Activated CD4-positive, CD25-positive, alpha-beta regulatory T cell treated with anti-CD3 and anti-CD28 coated beads, Interleukin-2, amount 50 U/mL, for 16 hours (primary cell): ENCODE measurements around the gene KLHL21.
"Not testable (repeated sequence)": the region's sequence is repeated elsewhere in the genome, so short reads cannot be mapped to it uniquely, and the experiment has no call there.

Source experiments
- DNase-seq: peaks from one replicate; pipeline ENCODE4 v3.0.0-alpha.2; 2020; ENCODE audit warnings: low read depth, low spot score

The KLHL21 gene

DNA sequence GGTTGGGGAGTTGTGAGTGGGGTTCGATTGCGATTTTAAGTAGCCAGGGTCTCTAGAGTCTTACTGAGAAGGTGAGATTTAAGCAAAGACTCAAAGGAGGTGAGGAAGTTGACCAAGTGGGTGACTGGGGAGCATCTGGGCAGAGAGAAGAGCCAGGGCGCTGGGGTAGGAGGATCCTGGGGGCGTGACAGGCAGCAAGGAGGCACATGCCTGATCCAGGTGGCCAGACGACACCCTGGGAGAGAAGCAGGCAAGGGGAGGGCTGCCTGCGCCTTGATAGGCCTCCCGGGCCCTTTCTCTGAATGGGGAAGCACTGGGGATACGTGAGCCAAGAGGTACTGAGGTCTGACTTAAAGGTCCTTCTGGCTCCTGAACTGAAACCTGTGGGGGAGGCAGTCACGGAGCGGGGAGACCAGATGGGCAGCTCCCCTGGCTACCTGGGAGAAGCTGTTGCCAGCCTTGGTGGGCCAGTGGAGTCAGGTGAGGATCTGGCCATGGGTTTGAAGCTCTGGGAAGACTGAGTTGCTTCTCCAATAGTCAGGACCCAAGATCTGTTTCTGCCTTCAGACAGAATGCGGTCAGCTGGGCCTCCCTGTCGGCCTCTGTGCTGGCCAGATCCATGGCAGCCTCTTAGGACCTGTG lies 17.5 kb downstream of the KLHL21 start:
- DNase-seq = no peak

DNA sequence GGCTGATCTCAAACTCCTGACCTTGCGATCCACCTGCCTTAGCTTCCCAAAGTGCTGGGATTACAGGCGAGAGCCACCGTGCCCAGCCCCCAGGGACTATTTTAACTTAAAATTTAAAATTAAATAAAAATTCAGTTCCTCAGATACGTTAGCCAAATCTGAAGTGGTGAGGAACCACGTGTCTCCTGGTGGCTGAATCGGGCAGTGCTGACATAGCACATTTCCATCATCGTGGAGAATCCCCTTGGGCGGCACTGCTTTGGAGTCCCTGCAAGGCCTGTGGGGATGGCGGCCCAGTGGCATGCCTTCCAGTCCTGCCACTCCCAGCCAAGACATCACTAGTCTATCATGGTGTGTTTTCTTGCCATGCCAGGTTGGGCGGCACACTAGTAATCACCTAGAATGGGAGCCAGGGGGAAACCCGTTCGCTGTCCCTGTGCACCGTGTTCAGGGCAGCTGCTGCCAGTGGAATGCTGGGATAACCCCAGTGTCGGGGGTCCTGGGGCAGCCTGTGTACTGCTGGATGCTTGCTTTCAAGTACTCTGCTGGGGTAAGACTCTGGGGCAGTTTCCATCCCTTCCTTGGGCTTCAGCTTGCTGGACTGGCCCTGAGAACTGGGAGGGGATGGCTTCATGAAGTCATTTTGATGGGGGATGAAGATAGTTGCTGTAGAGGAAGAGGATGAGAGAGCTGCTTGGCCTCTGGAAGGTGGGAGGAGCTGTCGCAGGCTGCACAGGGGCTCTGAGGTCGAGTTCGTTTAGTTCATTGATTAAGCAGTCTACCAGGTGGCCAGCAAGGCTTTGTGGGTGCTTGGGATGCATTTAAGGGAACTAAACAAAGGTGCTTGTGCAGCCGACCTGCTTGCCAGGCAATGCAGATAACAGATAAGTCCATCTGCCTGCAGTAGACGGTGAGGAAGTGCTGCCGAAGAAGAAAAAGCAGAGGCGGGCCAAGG lies 18.3 kb downstream of the KLHL21 start:
- DNase-seq = no peak

DNA sequence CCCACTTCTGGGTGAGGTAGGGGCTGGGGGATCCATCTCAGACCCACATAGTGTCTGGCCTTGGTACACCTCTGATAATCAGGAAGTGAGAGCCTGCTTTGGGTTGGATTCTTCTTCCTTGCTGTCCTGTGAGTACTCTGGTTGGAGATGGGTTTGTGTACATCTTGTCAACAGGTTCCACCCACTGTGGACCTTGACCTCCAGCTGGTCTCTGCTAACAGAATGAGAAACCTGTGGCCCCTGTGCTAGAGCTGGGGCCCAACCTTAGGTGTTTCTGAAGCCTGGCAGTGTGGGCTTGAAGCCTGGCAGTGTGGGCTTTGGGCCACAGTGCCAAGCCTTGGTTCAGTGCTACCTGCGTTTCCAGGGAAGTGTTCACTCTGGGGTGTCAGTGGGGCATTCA lies 20.3 kb downstream of the KLHL21 start:
- DNase-seq = no peak

DNA sequence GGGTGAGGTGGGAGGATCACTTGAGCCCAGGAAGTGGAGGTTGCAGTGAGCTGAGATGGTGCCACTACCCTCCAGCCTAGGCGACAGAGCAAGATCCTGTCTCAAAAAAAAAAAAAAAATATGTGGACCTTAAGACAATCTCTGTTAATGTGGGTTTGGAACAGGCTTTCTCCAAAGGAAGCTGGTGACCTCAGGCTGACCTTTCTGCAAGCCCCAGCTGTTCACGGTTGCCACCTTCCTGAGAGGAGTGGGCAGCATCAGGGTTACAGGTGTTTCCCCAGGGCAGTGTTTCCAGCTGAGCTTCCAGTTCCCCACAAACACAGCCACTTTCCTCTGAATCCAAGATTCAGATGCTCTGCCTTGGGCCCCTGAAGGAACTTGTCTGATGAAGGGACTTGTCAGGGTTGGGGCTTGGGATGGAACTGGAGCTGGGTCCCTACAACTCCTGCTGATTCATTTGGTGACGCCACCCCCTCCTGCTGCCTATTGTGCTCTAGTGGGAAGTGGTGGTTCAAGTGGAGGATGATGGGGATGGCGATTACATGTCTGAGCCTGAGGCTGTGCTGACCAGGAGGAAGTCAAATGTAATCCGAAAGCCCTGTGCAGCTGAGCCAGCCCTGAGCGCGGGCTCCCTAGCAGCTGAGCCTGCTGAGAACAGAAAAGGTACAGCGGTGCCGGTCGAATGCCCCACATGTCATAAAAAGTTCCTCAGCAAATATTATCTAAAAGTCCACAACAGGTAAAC lies 20.9 kb downstream of the KLHL21 start:
- no peak for DNase-seq

DNA sequence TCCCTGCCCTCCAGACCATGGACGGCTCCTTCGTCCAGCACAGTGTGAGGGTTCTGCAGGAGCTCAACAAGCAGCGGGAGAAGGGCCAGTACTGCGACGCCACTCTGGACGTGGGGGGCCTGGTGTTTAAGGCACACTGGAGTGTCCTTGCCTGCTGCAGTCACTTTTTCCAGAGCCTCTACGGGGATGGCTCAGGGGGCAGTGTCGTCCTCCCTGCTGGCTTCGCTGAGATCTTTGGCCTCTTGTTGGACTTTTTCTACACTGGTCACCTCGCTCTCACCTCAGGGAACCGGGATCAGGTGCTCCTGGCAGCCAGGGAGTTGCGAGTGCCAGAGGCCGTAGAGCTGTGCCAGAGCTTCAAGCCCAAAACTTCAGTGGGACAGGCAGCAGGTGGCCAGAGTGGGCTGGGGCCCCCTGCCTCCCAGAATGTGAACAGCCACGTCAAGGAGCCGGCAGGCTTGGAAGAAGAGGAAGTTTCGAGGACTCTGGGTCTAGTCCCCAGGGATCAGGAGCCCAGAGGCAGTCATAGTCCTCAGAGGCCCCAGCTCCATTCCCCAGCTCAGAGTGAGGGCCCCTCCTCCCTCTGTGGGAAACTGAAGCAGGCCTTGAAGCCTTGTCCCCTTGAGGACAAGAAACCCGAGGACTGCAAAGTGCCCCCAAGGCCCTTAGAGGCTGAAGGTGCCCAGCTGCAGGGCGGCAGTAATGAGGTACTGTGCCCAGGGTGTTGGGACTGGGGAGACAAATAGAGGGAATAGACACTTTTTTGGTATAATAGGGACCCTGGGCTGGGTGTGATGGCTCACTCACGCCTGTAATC lies 21.9 kb downstream of the KLHL21 start:
- DNase-seq = no peak

DNA sequence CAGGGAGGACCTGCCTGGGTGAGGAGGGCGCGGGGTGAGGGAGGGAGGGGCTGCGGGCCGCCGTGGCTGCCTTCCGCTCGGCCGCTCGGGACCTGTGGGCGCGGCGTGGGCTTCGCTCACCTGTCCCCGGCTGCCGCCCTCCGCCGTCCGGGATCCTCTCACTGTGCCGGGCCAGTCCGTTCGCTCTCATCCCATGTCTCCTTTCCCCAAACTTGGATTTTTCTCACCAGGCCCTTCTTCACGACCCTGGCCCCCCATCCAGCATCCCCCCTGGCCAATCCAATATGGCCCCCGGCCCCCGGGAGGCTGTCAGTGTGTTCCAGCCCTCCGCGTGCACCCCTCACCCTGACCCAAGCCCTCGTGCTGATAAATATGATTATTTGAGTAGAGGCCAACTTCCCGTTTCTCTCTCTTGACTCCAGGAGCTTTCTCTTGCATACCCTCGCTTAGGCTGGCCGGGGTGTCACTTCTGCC lies 22.5 kb downstream of the KLHL21 start:
- no peak for DNase-seq

DNA sequence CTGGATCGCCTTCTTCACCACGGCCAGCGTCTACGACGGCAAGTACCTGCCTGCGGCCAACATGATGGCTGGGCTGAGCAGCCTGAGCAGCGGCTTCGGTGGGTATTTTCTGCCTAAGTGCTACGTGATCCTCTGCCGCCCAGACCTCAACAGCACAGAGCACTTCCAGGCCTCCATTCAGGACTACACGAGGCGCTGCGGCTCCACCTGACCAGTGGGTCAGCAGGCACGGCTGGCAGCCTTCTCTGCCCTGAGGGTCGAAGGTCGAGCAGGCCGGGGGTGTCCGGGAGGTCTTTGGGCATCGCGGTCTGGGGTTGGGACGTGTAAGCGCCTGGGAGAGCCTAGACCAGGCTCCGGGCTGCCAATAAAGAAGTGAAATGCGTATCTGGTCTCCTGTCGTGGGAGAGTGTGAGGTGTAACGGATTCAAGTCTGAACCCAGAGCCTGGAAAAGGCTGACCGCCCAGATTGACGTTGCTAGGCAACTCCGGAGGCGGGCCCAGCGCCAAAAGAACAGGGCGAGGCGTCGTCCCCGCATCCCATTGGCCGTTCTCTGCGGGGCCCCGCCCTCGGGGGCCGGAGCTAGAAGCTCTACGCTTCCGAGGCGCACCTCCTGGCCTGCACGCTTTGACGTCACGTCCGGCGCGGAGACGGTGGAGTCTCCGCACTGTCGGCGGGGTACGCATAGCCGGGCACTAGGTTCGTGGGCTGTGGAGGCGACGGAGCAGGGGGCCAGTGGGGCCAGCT lies 23.1 kb downstream of the KLHL21 start, which contains the start of gene ZBTB48:
ZBTB48 (plus strand) TSS at position 621 of the 745 bp plus-strand sequence. CDS start 616 bp downstream, outside the sequence.
- peak; percentile 92 for DNase-seq

DNA sequence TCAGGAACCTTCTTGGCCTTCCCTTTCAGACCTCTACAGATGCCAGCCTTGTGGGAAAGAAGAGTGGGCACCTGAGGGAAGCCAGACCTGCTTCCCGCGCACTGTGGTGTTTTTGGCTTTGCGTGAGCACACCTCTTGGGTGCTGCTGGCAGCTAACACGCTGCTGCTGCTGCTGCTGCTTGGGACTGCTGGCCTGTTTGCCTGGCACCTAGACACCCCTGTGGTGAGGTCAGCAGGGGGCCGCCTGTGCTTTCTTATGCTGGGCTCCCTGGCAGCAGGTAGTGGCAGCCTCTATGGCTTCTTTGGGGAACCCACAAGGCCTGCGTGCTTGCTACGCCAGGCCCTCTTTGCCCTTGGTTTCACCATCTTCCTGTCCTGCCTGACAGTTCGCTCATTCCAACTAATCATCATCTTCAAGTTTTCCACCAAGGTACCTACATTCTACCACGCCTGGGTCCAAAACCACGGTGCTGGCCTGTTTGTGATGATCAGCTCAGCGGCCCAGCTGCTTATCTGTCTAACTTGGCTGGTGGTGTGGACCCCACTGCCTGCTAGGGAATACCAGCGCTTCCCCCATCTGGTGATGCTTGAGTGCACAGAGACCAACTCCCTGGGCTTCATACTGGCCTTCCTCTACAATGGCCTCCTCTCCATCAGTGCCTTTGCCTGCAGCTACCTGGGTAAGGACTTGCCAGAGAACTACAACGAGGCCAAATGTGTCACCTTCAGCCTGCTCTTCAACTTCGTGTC lies 23.9 kb downstream of the KLHL21 start:
- DNase-seq = no peak

DNA sequence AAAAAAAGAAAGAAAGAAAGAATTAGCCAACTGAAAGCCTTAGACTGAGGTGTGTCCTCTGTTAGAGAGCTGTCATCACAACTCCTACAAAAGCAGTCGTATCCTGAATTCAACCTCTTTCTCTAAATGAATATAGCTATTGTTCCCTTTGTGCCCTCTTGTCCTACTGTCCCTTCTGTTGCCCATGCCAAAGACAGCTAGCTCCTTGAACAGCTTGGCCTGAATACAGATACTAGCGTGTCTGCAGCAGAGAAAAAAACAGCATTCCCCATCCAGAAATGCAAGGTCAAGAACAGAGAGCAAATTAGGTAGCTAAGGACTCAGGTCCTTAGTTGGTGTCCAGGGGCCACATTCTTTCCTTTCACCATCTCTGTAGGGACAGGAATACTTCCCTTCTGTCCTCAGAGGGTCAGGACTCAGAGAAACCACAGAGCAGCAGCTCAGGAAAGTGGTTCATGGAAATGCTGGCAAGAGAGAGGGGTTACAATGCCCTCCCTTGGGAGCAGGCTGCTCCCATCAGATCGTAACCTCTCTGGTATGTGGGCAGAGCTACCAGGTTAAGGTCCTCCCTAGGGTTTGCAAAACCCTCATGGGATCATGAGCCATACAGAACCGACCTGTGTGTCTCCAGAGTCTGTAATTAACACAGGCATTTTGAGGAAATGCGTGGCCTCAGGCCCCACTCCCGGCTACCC lies 24.7 kb downstream of the KLHL21 start:
- DNase-seq = no peak

DNA sequence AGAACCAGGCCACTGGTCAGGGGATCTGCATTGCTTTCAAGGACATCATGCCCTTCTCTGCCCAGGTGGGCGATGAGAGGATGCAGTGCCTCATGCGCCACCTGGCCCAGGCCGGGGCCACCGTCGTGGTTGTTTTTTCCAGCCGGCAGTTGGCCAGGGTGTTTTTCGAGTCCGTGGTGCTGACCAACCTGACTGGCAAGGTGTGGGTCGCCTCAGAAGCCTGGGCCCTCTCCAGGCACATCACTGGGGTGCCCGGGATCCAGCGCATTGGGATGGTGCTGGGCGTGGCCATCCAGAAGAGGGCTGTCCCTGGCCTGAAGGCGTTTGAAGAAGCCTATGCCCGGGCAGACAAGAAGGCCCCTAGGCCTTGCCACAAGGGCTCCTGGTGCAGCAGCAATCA lies 27.9 kb downstream of the KLHL21 start:
- DNase-seq = no peak

DNA sequence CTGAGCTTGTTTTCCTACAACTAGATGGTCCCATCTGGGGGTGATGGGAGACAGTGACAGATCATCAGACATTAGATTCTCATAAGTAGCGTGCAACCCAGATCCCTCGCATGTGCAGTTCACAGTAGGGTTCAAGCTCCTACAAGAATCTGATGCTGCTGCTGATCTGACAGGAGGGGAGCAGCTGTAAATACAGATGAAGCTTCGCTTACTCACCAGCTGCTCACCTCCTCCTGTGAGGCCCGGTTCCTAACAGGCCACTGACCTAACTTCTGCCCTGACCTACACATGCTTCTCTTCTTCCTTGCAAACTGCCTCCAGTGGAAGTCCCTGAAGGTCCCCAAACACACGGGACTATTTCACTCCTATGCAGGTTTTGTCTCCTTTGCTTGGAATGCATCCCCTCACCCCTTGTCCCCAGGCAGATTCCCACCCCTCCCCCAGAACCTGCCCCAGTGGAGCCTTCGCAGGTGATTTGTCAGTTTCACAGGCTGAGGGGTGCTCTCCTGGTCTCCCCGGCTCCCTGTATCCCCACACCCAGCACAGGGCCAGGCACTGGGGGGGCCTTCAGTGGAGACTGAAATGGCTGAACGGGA lies 28.5 kb downstream of the KLHL21 start:
- DNase-seq = no peak

DNA sequence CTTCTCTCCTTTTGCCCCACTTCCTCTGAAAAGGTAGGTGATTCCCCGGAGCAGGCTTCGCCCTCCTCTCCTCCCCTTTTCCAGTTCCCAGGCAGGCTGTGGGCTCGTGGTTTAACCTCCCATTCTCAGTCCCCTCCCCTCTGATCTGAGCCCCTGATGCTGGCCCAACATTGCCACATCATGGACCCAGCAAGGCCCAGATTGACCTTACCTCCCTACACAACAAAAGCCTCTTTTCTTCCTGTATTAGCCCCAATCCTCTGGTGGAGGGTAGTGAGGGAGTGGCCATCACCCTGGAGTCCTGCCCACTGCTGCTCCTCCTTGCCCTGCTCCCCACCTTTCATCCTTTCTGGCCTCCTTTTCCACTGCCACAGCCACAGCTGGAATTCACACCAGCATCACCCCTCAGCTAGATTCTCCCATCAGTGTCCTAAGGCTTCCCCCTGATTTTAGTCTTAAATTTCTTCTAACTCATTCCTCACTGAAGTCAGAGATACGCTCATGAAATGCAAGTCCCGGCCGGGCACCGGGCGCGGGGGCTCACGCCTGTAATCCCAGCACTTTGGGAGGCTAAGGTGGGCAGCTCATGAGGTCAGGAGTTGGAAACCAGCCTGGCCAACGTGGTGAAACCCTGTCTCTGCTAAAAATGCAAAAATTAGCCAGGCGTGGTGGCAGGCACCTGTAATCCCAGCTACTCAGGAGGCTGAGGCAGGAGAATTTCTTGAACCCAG lies 29.9 kb downstream of the KLHL21 start:
- no peak for DNase-seq

DNA sequence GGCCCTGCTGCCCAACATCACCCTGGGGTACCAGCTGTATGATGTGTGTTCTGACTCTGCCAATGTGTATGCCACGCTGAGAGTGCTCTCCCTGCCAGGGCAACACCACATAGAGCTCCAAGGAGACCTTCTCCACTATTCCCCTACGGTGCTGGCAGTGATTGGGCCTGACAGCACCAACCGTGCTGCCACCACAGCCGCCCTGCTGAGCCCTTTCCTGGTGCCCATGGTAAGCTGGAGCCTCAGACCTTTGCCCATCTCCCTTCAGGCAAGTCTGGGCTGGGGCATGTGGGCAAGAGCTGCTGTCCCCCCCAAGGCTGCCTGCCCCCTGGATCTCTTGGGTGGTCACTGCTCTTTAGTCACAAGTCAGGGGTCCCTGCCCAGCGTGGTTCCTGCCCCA lies 31.7 kb downstream of the KLHL21 start:
- DNase-seq = no peak

DNA sequence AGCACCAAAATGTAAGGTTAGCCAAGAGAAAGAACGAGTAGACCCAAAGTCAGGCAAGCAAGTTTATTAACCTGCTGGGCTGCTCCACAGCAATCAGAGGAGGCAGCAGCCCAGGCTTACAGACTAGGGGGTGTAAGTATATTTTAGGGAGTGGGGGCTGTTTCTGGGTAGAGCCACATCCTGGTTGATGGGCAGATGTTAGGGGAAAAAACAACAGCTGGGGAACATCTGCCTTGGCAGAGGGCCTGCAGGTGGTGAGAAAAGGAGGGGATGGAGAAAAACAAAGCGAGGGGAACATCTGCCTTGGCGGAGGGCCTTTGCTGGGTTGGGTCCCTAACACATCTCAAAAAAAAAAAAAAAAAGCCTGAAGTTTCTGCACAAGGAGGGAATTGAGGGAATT lies 32.6 kb downstream of the KLHL21 start:
- no peak for DNase-seq

DNA sequence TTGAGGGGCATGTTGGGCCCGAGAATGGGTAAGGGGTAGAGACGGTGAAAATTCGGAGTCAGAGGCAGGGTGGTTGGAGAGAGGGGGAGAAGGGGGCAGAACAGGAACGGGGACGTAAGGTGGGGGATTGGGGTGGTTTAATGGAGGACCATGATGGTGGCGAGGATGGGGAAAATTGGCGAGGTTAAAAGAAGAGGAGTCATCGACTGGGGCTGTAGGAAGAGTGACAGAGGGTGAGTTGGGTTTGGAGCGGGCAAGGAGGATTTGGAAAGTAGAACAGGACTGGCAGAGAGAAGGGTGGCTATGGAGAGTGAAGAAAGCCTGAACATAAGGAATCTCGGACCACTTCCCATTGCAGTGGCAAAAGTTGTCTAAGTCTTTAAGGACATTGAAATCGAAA lies 33.6 kb downstream of the KLHL21 start:
- DNase-seq = no peak

DNA sequence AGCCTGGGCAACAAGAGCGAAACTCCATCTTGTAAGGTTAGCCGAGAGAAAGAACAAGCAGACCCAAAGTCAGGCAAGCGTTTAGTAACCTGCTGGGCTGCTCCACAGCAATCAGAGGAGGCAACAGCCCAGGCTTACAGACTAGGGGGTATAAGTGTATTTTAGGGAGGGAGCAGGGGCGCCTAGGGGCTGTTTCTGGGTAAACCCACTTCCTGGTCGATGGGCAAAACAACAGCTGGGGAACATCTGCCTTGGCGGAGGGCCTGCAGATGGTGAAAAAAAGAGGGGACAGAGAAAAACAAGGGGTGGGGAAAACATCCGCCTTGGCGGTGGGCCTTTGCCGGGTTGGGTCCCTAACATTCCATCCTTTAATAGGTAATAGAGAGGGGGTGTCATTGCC lies 42.4 kb downstream of the KLHL21 start:
- no peak for DNase-seq

DNA sequence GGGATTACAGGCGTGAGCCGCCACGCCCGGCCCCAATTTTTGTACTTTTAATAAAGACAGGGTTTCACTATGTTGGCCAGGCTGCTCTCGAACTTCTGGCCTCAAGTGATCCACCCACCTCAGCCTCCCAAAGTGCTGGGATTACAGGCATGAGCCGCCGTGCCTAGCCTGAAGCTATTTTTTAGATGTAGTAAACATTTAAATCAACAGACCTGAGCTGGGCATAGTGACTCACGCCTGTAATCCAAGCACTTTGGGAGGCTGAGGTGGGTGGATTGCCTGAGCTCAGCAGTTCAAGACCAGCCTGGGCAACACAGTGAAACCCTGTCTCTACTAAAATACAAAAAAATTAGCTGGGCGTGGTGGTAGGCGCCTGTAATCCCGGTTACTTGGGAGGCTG lies 43.5 kb downstream of the KLHL21 start:
- not testable (repeated sequence) for DNase-seq

DNA sequence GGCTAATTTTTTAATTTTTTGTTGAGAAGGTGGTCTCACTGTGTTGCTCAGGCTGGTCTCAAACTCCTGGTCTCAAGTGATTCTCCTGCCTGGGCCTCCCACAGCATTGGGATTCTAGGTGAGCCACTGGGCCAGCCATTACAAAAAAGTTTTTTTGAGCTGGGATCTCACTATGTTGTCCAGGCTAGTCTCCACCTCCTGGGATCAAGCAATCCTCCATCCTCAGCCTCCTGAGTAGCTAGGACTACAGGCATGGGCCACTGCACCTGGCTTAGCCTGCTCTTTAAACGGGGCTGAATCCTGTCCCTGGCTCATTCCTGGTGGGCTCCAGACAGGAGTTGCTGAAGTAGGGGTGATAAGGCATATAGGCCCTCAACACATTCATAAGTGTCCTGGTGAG lies 45.1 kb downstream of the KLHL21 start:
- no peak for DNase-seq
